Astrocyte of the spinal cord (primary cell): Measurements from ENCODE around the gene SYCN.

Experiments used
- DNase-seq: peaks from one replicate; pipeline ENCODE4 v3.0.0; 2011; ENCODE audit warnings: low read depth, low spot score
- H3K4me3 ChIP-seq: 2 replicates; pipeline ENCODE4 v1.5.1; 2011; ENCODE audit warnings: low read depth, mild to moderate bottlenecking, low read length, moderate library complexity
- in situ Hi-C: cut with HindIII; loops from 2 replicates; pipeline ENCODE4 v1.10.0; 2017; ENCODE audit warnings: low sequenced_read_pairs
- TF ChIP-seq, protein P1 (sequence below): IDR thresholded peaks from 2 replicates; pipeline ENCODE4 v1.5.1; 2012; ENCODE audit warnings: low read depth, mild to moderate bottlenecking, low read length, inconsistent platforms

Gene SYCN

DNA sequence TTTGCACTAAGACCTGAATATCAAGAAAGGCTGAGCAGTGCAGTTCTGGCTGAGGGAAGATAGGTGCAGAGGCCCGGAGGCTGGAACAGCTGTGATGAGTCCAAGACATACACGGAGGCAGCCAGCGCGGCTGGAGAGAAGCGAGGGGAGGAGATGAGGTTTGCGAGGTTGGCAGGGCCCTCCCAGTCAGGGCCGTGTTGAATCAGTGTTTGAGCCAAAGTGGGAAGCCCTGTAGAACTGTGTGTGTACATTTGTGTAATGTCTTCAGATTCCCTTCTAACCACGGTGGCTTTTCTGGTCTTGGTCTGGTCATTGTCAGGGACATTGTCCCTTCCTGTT, 43.6 kb downstream of the SYCN start:
- in situ Hi-C loops, result no loop called here
- peak; percentile 53 for DNase-seq
- TF ChIP-seq, protein P1, sequence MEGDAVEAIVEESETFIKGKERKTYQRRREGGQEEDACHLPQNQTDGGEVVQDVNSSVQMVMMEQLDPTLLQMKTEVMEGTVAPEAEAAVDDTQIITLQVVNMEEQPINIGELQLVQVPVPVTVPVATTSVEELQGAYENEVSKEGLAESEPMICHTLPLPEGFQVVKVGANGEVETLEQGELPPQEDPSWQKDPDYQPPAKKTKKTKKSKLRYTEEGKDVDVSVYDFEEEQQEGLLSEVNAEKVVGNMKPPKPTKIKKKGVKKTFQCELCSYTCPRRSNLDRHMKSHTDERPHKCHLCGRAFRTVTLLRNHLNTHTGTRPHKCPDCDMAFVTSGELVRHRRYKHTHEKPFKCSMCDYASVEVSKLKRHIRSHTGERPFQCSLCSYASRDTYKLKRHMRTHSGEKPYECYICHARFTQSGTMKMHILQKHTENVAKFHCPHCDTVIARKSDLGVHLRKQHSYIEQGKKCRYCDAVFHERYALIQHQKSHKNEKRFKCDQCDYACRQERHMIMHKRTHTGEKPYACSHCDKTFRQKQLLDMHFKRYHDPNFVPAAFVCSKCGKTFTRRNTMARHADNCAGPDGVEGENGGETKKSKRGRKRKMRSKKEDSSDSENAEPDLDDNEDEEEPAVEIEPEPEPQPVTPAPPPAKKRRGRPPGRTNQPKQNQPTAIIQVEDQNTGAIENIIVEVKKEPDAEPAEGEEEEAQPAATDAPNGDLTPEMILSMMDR, result no peak
- no peak overlapping the region for H3K4me3 ChIP-seq

DNA sequence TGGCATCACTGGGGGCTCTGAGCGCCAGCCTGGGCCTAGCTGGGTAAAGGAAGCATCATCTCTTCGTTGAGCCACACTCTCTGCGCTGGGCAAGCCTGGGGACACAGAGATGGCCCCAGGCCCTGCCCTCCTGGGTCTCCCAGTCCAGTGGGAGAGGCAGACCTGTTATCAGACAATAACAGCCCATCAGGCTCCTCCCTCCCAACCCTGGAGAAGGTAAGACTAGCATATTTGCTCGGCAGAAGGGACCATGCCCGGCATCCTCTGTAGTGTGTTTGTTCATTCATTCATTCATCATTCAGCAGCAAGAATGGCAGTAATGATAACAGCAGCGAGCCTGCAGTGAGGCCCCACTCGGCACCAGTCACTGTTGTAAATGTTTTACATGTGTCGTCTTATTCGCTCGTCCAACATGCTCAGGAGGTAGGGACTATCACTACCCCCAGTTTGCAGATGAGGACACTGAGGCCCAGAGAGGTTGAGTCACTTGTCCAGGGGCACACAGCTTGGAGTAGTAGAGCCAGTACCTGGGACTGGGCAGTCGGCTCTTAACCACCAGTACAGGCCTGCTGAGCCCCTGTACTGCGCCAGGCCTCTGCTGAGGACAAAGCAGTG, 45.3 kb downstream of the SYCN start:
- H3K4me3 ChIP-seq, result no peak overlapping the region
- in situ Hi-C loops, result no loop called here
- TF ChIP-seq, protein P1, result no peak
- no peak for DNase-seq

DNA sequence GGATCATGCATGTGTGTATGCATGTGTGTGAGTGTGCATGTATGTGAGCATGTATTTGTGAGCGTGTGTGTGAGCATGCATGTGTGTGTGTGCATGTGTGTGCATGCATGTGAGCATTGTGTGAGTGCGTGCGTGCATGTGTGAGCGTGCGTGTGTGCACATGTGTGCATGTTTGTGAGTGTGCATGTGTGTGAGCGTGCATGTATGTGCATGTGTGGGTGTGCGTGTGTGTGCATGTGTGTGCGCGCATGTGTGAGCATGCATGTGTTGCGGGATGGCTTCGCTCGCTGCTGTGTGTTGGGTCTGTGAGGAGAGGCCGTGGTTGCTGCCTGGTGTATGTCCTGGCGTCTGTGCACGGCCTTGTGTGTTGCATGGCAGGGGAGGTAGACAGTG, 46.1 kb downstream of the SYCN start:
- H3K4me3 ChIP-seq, result no peak overlapping the region
- TF ChIP-seq, protein P1, result no peak
- DNase-seq, result no peak
- in situ Hi-C loops, result no loop called here

DNA sequence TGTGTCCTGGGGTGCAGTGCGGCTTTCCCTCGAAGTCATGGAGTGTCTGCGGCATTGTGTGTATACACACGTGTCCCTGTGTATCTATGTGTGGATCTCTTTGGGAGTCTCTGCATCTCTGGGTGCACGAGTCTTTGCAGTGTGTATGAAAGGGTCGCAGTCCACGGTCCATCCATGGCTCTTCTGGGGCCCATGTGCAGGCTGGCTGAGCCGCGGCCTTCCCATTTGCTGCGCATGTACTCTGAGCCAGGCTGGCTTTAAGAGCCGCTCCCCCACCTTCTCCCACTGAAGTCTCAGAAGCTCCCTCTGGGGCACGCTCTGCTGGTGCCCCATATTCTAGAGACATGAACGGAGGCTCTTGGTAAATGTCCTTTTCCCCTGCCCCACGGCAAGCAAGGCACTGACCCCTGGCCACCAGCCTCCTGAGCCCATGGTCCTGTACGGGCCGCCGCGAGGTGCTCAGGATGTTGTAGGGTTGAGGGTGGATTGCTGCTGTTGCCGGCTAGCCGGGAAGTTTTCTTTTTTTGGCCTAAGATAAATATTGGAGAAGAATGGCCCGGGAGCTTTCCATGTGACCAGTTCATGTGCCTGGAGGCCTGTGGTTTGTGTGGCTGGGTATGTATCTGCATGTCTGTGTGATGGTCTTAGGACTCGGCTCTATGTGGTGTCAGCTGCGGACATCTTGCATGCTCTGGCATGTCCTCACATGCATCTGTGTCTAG, 46.6 kb downstream of the SYCN start:
- TF ChIP-seq, protein P1, result no peak
- in situ Hi-C loops, result no loop called here
- no peak overlapping the region for H3K4me3 ChIP-seq
- DNase-seq, result no peak

DNA sequence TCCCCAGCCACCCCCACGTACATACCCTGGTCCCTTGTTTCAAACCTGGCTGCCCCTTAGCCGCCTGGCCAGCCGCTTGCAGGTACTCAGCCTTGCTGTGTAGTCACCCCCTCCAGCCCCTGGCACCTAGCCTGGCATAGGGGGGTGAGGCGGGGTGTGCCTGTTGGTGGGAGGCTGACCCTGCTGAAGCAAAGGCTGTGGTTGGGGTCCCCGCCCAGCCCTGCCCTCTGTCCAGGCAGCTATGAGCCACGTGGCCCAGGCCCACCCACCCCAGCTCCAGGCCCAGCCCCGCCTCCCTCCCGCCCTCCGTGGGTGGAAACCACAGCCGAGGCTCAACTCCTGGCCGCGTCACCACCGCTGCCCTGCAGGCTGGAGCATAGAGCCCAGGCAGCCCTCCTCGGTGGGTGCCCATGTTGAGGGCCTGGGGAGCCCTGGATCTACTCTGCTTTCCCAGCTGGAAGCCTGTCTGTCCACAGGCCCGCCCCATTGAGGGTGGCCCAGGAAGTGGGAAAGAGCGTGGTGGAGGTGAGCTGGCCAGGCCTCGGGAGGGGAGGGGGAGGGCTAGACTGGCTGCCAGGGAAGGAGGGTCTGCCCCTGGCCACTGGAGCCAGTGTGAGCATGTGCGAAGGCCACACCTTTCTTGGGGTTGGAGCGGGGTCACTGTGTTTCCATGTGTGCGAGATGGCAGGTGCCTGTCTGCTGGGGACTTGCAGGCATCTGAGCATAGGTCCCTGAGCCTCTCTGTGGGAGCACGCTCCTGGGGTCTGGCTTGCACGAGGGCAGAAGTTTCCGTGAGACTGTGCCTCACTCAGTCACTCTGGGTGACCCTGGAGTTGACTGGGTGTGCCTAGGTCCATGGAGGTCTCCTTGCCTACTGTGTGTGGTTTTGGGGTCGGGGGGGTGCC, 47.5 kb downstream of the SYCN start:
- in situ Hi-C loops, result no loop called here
- H3K4me3 ChIP-seq, result peak overlapping the region; percentile 17
- TF ChIP-seq, protein P1, result no peak
- peak; percentile 18 for DNase-seq

DNA sequence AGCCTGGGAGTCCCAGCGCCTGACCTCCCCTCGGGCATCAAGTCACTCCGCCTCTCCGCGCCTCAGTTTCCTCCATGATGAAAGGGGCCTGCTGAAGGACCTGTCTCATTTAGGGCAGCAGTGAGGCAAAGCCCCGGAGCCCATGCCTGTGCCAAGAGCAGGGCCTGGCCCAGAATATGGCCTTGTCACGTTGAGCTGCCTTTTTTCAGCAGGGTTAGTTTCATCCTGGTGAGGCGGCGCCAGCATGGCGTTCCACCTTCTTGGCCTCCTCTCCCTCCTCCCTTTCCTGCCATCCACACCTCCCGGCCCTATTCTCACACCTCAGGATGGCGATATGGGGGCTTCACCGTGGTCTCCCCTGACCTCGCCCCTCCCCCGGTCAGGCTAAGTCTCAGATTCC, 48.3 kb downstream of the SYCN start:
- no peak for DNase-seq
- no peak overlapping the region for H3K4me3 ChIP-seq
- TF ChIP-seq, protein P1, result no peak
- in situ Hi-C loops, result no loop called here
